Calu3 (cell line): ENCODE measurements around the gene CD1D. TPM values are rescaled to one million over a fixed set of nuclear protein-coding genes. Genes with fewer than 3 reads are reported as not detected.

Experiments used
- BruUV-seq: library from RNA; stranded (reverse); fragments of 400-500 nt; replicated peaks from 2 replicates; lab custom pipeline; 2021; lab: Mats Ljungman, UMichigan
- CTCF ChIA-PET: fragments of 300-600 bp; sonication (Branson Sonifier 250); formaldehyde crosslinking; loops from one replicate; lab custom pipeline; 2022; ENCODE audit warnings: antibody characterized with exemption; lab: Charles Lee
- DNase-seq: peaks from one replicate; pipeline ENCODE4 v3.0.0; 2022
- H3K27ac Mint-ChIP-seq: one replicate; pipeline ENCODE4 v1.8.0; 2022; ENCODE audit warnings: mixed read lengths; ENCODE audit not compliant: unreplicated experiment
- H3K27me3 Mint-ChIP-seq: one replicate; pipeline ENCODE4 v1.8.0; 2022; ENCODE audit warnings: mixed read lengths; ENCODE audit not compliant: unreplicated experiment
- H3K36me3 Mint-ChIP-seq: one replicate; pipeline ENCODE4 v1.8.0; 2022; ENCODE audit warnings: mild to moderate bottlenecking, moderate library complexity, mixed read lengths; ENCODE audit not compliant: insufficient read depth, unreplicated experiment
- H3K4me1 Mint-ChIP-seq: one replicate; pipeline ENCODE4 v1.8.0; 2022; ENCODE audit warnings: mild to moderate bottlenecking, low read depth, mixed read lengths; ENCODE audit not compliant: unreplicated experiment
- H3K4me3 Mint-ChIP-seq: one replicate; pipeline ENCODE4 v1.8.0; 2022; ENCODE audit warnings: mild to moderate bottlenecking, low read depth, moderate library complexity, mixed read lengths; ENCODE audit not compliant: unreplicated experiment
- H3K9me3 Mint-ChIP-seq: one replicate; pipeline ENCODE4 v1.8.0; 2022; ENCODE audit warnings: low read depth, mixed read lengths; ENCODE audit not compliant: unreplicated experiment
- intact Hi-C: fragments of 100-400 bp; cut with micrococcal nuclease; formaldehyde crosslinking; loops from one replicate; pipeline ENCODE4 v1.10.0; 2022; ENCODE audit not compliant: unreplicated experiment
- total RNA-seq: library from RNA; stranded (reverse); gene quantifications from 2 replicates; pipeline ENCODE4 v1.2.3, GENCODE V29; 2022
- TF ChIP-seq, protein P1 (sequence below): fragments of 200-600 bp; IDR thresholded peaks from one replicate; pipeline ENCODE4 v1.8.0; 2022; ENCODE audit warnings: antibody characterized with exemption; ENCODE audit not compliant: unreplicated experiment

CD1D gene
- total RNA-seq, 1 experiment from 2014 or later: 0.76 TPM

GRCh38 chr1:158146165-158146564 is 34.5 kb upstream of the CD1D start:
- no peak overlapping the region for H3K4me3 Mint-ChIP-seq

GRCh38 chr1:158146739-158147138 is 34.0 kb upstream of the CD1D start:
- peaks cover 49% of the 10 kb centered on the region for H3K27me3 Mint-ChIP-seq
- no peaks in the 10 kb centered on the region for H3K36me3 Mint-ChIP-seq
- no peak overlapping the region for H3K4me3 Mint-ChIP-seq
- peaks cover 14% of the 10 kb centered on the region for H3K4me1 Mint-ChIP-seq
- BruUV-seq: no TSS peak
- peaks cover 4% of the 10 kb centered on the region for H3K9me3 Mint-ChIP-seq
- intact Hi-C loops: loop anchor here (5.0 to 10.0 kb wide), 2 partner anchors 41 to 178 kb away; no protein-coding TSS in a partner anchor
- TF ChIP-seq, protein P1, sequence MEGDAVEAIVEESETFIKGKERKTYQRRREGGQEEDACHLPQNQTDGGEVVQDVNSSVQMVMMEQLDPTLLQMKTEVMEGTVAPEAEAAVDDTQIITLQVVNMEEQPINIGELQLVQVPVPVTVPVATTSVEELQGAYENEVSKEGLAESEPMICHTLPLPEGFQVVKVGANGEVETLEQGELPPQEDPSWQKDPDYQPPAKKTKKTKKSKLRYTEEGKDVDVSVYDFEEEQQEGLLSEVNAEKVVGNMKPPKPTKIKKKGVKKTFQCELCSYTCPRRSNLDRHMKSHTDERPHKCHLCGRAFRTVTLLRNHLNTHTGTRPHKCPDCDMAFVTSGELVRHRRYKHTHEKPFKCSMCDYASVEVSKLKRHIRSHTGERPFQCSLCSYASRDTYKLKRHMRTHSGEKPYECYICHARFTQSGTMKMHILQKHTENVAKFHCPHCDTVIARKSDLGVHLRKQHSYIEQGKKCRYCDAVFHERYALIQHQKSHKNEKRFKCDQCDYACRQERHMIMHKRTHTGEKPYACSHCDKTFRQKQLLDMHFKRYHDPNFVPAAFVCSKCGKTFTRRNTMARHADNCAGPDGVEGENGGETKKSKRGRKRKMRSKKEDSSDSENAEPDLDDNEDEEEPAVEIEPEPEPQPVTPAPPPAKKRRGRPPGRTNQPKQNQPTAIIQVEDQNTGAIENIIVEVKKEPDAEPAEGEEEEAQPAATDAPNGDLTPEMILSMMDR: no peak
- DNase-seq: no peak
- no peak overlapping the region for H3K27ac Mint-ChIP-seq
- CTCF ChIA-PET: no interaction called here

More at GRCh38 chr1:158146165-158146564, 34.5 kb upstream of the CD1D start:
- peaks cover 4% of the 10 kb centered on the region for H3K9me3 Mint-ChIP-seq
- H3K27me3 Mint-ChIP-seq: peaks cover 47% of the 10 kb centered on the region
- TF ChIP-seq, protein P1: no peak
- intact Hi-C loops: loop anchor here (5.0 to 10.0 kb wide), 2 partner anchors 41 to 179 kb away; no protein-coding TSS in a partner anchor
- H3K36me3 Mint-ChIP-seq: no peaks in the 10 kb centered on the region
- H3K27ac Mint-ChIP-seq: no peak overlapping the region
- DNase-seq: no peak
- CTCF ChIA-PET: interaction anchor here (1.0 to 1.1 kb wide), 2 partner anchors 21 to 25 kb away, joined by 3 read pairs; no protein-coding TSS in a partner anchor
- peaks cover 14% of the 10 kb centered on the region for H3K4me1 Mint-ChIP-seq
- no TSS peak for BruUV-seq

DNA sequence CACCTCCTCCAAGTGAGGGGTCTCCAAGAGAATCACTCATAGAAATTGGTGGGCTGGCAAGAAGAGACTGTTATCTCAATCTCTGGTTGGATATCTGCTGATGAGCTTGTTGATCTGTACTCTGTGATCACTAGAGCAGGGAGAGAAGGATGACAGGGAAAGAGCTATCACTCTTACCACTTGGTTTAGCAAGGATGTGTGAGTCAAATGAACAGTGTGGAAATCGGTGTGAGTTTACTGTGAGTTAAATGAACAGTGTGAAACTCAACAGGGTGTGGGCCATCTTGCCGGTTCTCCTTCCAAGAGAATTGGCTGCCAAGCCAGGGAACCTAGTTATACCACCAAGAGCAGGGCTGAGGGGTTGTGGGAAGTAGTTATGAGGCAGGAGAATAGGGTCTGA is 33.3 kb upstream of the CD1D start:
- Mint-ChIP-seq H3K27me3 (peaks cover 55% of the 10 kb centered on the region), H3K4me3 (no peak overlapping the region), H3K4me1 (peaks cover 14% of the 10 kb centered on the region), H3K36me3 (no peaks in the 10 kb centered on the region), H3K9me3 (peaks cover 4% of the 10 kb centered on the region), H3K27ac (no peak overlapping the region)
- BruUV-seq: no TSS peak
- intact Hi-C loops: loop anchor here (5.0 to 10.0 kb wide), 2 partner anchors 40 to 177 kb away; no protein-coding TSS in a partner anchor
- DNase-seq: no peak
- CTCF ChIA-PET: no interaction called here
- TF ChIP-seq, protein P1: no peak

DNA sequence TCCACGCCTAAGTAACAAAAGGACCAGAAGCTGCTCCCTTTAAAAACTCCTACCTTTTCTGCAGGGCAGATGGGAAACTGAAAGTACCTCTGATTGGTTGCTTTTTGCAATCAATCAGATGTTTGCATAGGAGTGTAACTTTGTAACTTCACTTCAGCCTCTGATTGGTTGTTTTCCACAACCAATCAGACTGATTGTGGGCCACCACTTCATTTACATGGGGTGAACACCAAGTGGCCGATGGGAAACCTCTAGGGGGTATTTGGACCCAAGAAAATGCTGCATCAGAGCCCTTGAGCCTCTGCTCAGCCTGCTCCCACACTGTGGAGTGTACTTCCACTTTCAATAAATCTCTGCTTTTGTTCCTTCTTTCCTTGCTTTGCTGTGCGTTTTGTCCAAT is 32.8 kb upstream of the CD1D start:
- Mint-ChIP-seq H3K9me3 (peaks cover 4% of the 10 kb centered on the region), H3K27me3 (peaks cover 60% of the 10 kb centered on the region), H3K36me3 (no peaks in the 10 kb centered on the region), H3K4me1 (peaks cover 14% of the 10 kb centered on the region), H3K27ac (no peak overlapping the region), H3K4me3 (no peak overlapping the region)
- no TSS peak for BruUV-seq
- TF ChIP-seq, protein P1: no peak
- CTCF ChIA-PET: no interaction called here
- DNase-seq: no peak
- intact Hi-C loops: loop anchor here (5.0 to 10.0 kb wide), 2 partner anchors 39 to 177 kb away; no protein-coding TSS in a partner anchor
